HEK293 (cell line): ENCODE data around the gene NDST3.

Source experiments
- CTCF ChIA-PET: fragments of 350-600 bp; formaldehyde crosslinking; extraction: SDS; loops from one replicate; lab custom pipeline; 2021; ENCODE audit warnings: antibody characterized with exemption; lab: Yijun Ruan, JAX
- POLR2A ChIA-PET: fragments of 300-600 bp; formaldehyde crosslinking; extraction: SDS; loops from one replicate; lab custom pipeline; 2020; ENCODE audit warnings: antibody characterized with exemption, inconsistent platforms; lab: Yijun Ruan, JAX
- H3K27ac ChIP-seq: fragments of 200-500 bp; sonication (Bioruptor generic); 2 replicates; pipeline ENCODE4 v1.5.1; 2014; ENCODE audit warnings: low read depth, low read length, control low read depth, inconsistent platforms; ENCODE audit errors: extremely low read depth
- H3K36me3 ChIP-seq, 2 experiments: fragments of 200-500 bp in 1 of 2; sonication (Bioruptor generic) in 1 of 2; 1 replicate in 1 of 2; 2 replicates in 1 of 2; pipeline ENCODE4 v1.5.1; 2014 to 2017; ENCODE audit warnings: inconsistent platforms in 2 of 2, low read length in 2 of 2; ENCODE audit not compliant: control insufficient read depth in 2 of 2, insufficient read depth in 1 of 2
- H3K4me1 ChIP-seq: fragments of 200-500 bp; sonication (Bioruptor generic); 2 replicates; pipeline ENCODE4 v1.5.1; 2014; ENCODE audit warnings: mild to moderate bottlenecking, low read length, inconsistent platforms; ENCODE audit not compliant: control insufficient read depth, insufficient read depth
- H3K4me3 ChIP-seq: 2 replicates; pipeline ENCODE4 v1.5.1; 2011; ENCODE audit warnings: low read depth, mild to moderate bottlenecking, control low read depth, low read length, moderate library complexity
- H3K9me3 ChIP-seq: fragments of 200-500 bp; sonication (Bioruptor generic); 2 replicates; pipeline ENCODE4 v1.5.1; 2014; ENCODE audit warnings: low read depth, low read length, inconsistent platforms; ENCODE audit not compliant: control insufficient read depth, insufficient read depth
- GLIS1 ChIP-seq: fragments of 450-650 bp; formaldehyde crosslinking; IDR thresholded peaks from 2 replicates; pipeline ENCODE4 v1.5.1; 2016; ENCODE audit warnings: missing biosample characterization, missing genetic modification characterization
- HOXC10 ChIP-seq: sonication (generic); formaldehyde crosslinking; IDR thresholded peaks from 2 replicates; pipeline ENCODE4 v1.8.1; 2023; ENCODE audit warnings: mild to moderate bottlenecking, missing genetic modification reagents
- HOXD13 ChIP-seq: sonication (generic); formaldehyde crosslinking; IDR thresholded peaks from 2 replicates; pipeline ENCODE4 v1.8.0; 2022; ENCODE audit warnings: missing genetic modification reagents, borderline replicate concordance
- KLF16 ChIP-seq: fragments of 450-650 bp; formaldehyde crosslinking; IDR thresholded peaks from 2 replicates; pipeline ENCODE4 v1.5.1; 2017; ENCODE audit warnings: missing biosample characterization, missing genetic modification characterization
- SCRT1 ChIP-seq: fragments of 450-650 bp; formaldehyde crosslinking; IDR thresholded peaks from 2 replicates; pipeline ENCODE4 v1.5.1; 2016; ENCODE audit warnings: missing biosample characterization, missing genetic modification characterization, borderline replicate concordance
- SCRT2 ChIP-seq: fragments of 450-650 bp; formaldehyde crosslinking; IDR thresholded peaks from 2 replicates; pipeline ENCODE4 v1.5.1; 2016; ENCODE audit warnings: missing biosample characterization, missing genetic modification characterization
- SETDB1 ChIP-seq: IDR thresholded peaks from one replicate; pipeline ENCODE4 v1.6.1; 2017; ENCODE audit warnings: mild to moderate bottlenecking, low read length, moderate library complexity, mixed read lengths; ENCODE audit not compliant: insufficient read length
- WT1 ChIP-seq: fragments of 450-650 bp; formaldehyde crosslinking; IDR thresholded peaks from 2 replicates; pipeline ENCODE4 v1.5.1; 2016; ENCODE audit warnings: missing biosample characterization, missing genetic modification characterization
- ZBTB1 ChIP-seq: fragments of 450-650 bp; formaldehyde crosslinking; IDR thresholded peaks from 2 replicates; pipeline ENCODE4 v1.5.1; 2016; ENCODE audit warnings: missing biosample characterization, missing genetic modification characterization
- ZBTB17 ChIP-seq: fragments of 450-650 bp; formaldehyde crosslinking; IDR thresholded peaks from 2 replicates; pipeline ENCODE4 v1.5.1; 2016; ENCODE audit warnings: missing biosample characterization, missing genetic modification characterization
- ZBTB20 ChIP-seq: fragments of 450-650 bp; formaldehyde crosslinking; IDR thresholded peaks from 2 replicates; pipeline ENCODE4 v1.5.1; 2016; ENCODE audit warnings: missing biosample characterization, missing genetic modification characterization
- ZBTB8A ChIP-seq: fragments of 450-650 bp; formaldehyde crosslinking; IDR thresholded peaks from 2 replicates; pipeline ENCODE4 v1.5.1; 2016; ENCODE audit warnings: missing biosample characterization, missing genetic modification characterization
- ZFP37 ChIP-seq: fragments of 450-650 bp; formaldehyde crosslinking; IDR thresholded peaks from 2 replicates; pipeline ENCODE4 v1.5.1; 2016; ENCODE audit warnings: missing biosample characterization, missing genetic modification characterization
- ZFP41 ChIP-seq: fragments of 450-650 bp; formaldehyde crosslinking; IDR thresholded peaks from 2 replicates; pipeline ENCODE4 v1.5.1; 2016; ENCODE audit warnings: missing biosample characterization, missing genetic modification characterization, borderline replicate concordance
- ZNF112 ChIP-seq: fragments of 450-650 bp; formaldehyde crosslinking; IDR thresholded peaks from 2 replicates; pipeline ENCODE4 v1.5.0; 2017; ENCODE audit warnings: missing biosample characterization, missing genetic modification characterization
- ZNF138 ChIP-seq: fragments of 450-650 bp; formaldehyde crosslinking; IDR thresholded peaks from 2 replicates; pipeline ENCODE4 v1.5.1; 2016; ENCODE audit warnings: missing biosample characterization, missing genetic modification characterization, borderline replicate concordance
- ZNF146 ChIP-seq: fragments of 450-650 bp; formaldehyde crosslinking; IDR thresholded peaks from 2 replicates; pipeline ENCODE4 v1.5.1; 2016; ENCODE audit warnings: missing biosample characterization, missing genetic modification characterization
- ZNF214 ChIP-seq: fragments of 450-650 bp; formaldehyde crosslinking; IDR thresholded peaks from 2 replicates; pipeline ENCODE4 v1.5.1; 2017; ENCODE audit warnings: missing biosample characterization, mild to moderate bottlenecking, missing genetic modification characterization, borderline replicate concordance
- ZNF335 ChIP-seq: fragments of 450-650 bp; formaldehyde crosslinking; conservative IDR thresholded peaks from 2 replicates; pipeline ENCODE4 v1.5.1; 2016; ENCODE audit warnings: missing biosample characterization, missing genetic modification characterization
- ZNF350 ChIP-seq: fragments of 450-650 bp; formaldehyde crosslinking; IDR thresholded peaks from 2 replicates; pipeline ENCODE4 v1.5.0; 2017; ENCODE audit warnings: missing biosample characterization, mild to moderate bottlenecking, missing genetic modification characterization
- ZNF394 ChIP-seq: fragments of 450-650 bp; formaldehyde crosslinking; IDR thresholded peaks from 2 replicates; pipeline ENCODE4 v1.5.1; 2016; ENCODE audit warnings: missing biosample characterization, missing genetic modification characterization, mild to moderate bottlenecking, moderate library complexity, borderline replicate concordance
- ZNF398 ChIP-seq: fragments of 450-650 bp; formaldehyde crosslinking; IDR thresholded peaks from 2 replicates; pipeline ENCODE4 v1.5.1; 2017; ENCODE audit warnings: missing biosample characterization, missing genetic modification characterization
- ZNF433 ChIP-seq: fragments of 450-650 bp; formaldehyde crosslinking; IDR thresholded peaks from 2 replicates; pipeline ENCODE4 v1.5.1; 2016; ENCODE audit warnings: missing biosample characterization, missing genetic modification characterization, low read depth
- ZNF473 ChIP-seq: fragments of 450-650 bp; formaldehyde crosslinking; IDR thresholded peaks from 2 replicates; pipeline ENCODE4 v1.5.1; 2017; ENCODE audit warnings: missing biosample characterization, missing genetic modification characterization
- ZNF501 ChIP-seq: fragments of 450-650 bp; formaldehyde crosslinking; IDR thresholded peaks from 2 replicates; pipeline ENCODE4 v1.5.1; 2016; ENCODE audit warnings: missing biosample characterization, missing genetic modification characterization
- ZNF510 ChIP-seq: fragments of 450-650 bp; formaldehyde crosslinking; IDR thresholded peaks from 2 replicates; pipeline ENCODE4 v1.5.1; 2018; ENCODE audit warnings: mild to moderate bottlenecking, missing genetic modification characterization, missing biosample characterization; ENCODE audit not compliant: insufficient replicate concordance
- ZNF521 ChIP-seq: fragments of 450-650 bp; formaldehyde crosslinking; IDR thresholded peaks from 2 replicates; pipeline ENCODE4 v1.5.1; 2017; ENCODE audit warnings: missing biosample characterization, mild to moderate bottlenecking, missing genetic modification characterization
- ZNF555 ChIP-seq: fragments of 450-650 bp; formaldehyde crosslinking; conservative IDR thresholded peaks from 2 replicates; pipeline ENCODE4 v1.5.1; 2017; ENCODE audit warnings: missing biosample characterization, mild to moderate bottlenecking, missing genetic modification characterization, inconsistent platforms
- ZNF561 ChIP-seq: fragments of 450-650 bp; IDR thresholded peaks from 2 replicates; pipeline ENCODE4 v1.5.1; 2018; ENCODE audit warnings: missing biosample characterization, missing genetic modification characterization, borderline replicate concordance
- ZNF580 ChIP-seq: fragments of 450-650 bp; formaldehyde crosslinking; IDR thresholded peaks from 2 replicates; pipeline ENCODE4 v1.5.1; 2016; ENCODE audit warnings: missing biosample characterization, missing genetic modification characterization
- ZNF600 ChIP-seq: fragments of 450-650 bp; formaldehyde crosslinking; IDR thresholded peaks from 2 replicates; pipeline ENCODE4 v1.5.1; 2016; ENCODE audit warnings: missing biosample characterization, missing genetic modification characterization
- ZNF623 ChIP-seq: fragments of 450-650 bp; formaldehyde crosslinking; IDR thresholded peaks from 2 replicates; pipeline ENCODE4 v1.5.1; 2016; ENCODE audit warnings: missing biosample characterization, missing genetic modification characterization
- ZNF660 ChIP-seq: fragments of 450-650 bp; IDR thresholded peaks from 2 replicates; pipeline ENCODE4 v1.5.1; 2018; ENCODE audit warnings: missing biosample characterization, mild to moderate bottlenecking, missing genetic modification characterization
- ZNF677 ChIP-seq: fragments of 450-650 bp; IDR thresholded peaks from 2 replicates; pipeline ENCODE4 v1.5.0; 2018; ENCODE audit warnings: missing biosample characterization, mild to moderate bottlenecking, missing genetic modification characterization, moderate library complexity
- ZNF707 ChIP-seq: fragments of 450-650 bp; formaldehyde crosslinking; IDR thresholded peaks from 2 replicates; pipeline ENCODE4 v1.5.1; 2016; ENCODE audit warnings: missing biosample characterization, missing genetic modification characterization
- ZXDB ChIP-seq: fragments of 450-650 bp; formaldehyde crosslinking; IDR thresholded peaks from 2 replicates; pipeline ENCODE4 v1.5.1; 2016; ENCODE audit warnings: missing biosample characterization, missing genetic modification characterization
- TF ChIP-seq, protein P1 (sequence below): fragments of 450-650 bp; formaldehyde crosslinking; IDR thresholded peaks from 2 replicates; pipeline ENCODE4 v1.5.1; 2016; ENCODE audit warnings: missing biosample characterization, missing genetic modification characterization
- TF ChIP-seq, protein P2 (sequence below): fragments of 450-650 bp; formaldehyde crosslinking; IDR thresholded peaks from 2 replicates; pipeline ENCODE4 v1.5.1; 2016; ENCODE audit warnings: missing biosample characterization, missing genetic modification characterization, borderline replicate concordance

NDST3 gene

DNA sequence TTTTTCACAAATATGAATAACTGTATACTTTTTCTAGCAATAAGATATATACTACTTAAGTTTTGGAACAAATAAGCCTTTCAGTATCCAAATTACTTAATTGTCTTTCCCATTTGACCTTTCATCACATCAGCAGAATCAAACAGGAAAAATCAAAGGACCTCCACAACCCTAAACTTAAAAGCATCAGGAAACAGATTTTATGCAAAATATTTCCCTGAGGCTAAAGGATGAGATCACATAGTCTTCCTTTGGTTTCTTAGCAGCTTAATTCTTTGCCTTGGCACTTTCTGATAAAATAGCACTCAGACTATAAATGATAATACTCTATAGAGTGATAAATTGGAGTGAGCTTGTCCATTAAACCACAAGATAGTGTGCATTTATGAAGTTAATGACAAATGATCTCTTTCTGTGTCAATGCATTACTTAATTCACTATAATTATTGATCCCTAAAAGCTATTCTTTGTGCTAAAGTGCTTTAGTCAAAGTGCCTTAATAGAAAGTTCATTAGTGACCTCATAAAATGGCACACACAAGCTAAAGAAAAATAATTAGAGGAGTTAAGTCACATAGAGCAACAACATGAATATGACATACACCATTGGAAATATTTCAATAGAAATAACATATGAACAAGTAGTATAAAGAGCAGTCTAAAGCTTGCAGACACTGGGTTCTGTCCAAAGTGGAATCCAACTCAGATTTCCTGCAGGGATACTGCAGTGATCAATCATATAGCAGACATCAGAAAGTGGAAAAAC, 15.7 kb upstream of the NDST3 start:
- Histone ChIP-seq H3K27ac (no peak overlapping the region), H3K4me3 (no peak overlapping the region), H3K4me1 (no peaks in the 10 kb centered on the region), H3K9me3 (no peaks in the 10 kb centered on the region), H3K36me3 (no peaks in the 10 kb centered on the region)
- TF ChIP-seq ZBTB17 (tag by site-specific recombination): no peak
- TF ChIP-seq ZNF350 (tag by site-specific recombination): no peak
- no peak for TF ChIP-seq ZXDB (tag by site-specific recombination)
- TF ChIP-seq, protein P1, sequence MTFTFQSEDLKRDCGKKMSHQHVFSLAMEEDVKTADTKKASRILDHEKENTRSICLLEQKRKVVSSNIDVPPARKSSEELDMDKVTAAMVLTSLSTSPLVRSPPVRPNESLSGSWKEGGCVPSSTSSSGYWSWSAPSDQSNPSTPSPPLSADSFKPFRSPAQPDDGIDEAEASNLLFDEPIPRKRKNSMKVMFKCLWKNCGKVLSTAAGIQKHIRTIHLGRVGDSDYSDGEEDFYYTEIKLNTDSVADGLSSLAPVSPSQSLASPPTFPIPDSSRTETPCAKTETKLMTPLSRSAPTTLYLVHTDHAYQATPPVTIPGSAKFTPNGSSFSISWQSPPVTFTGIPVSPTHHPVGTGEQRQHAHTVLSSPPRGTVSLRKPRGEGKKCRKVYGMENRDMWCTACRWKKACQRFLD (tag by site-specific recombination): no peak
- no peak for TF ChIP-seq ZNF138
- no peak for TF ChIP-seq GLIS1
- TF ChIP-seq ZNF623 (tag by site-specific recombination): no peak
- no peak for TF ChIP-seq ZNF394
- TF ChIP-seq ZNF677 (tag by site-specific recombination): no peak
- no peak for TF ChIP-seq ZNF473
- TF ChIP-seq ZFP41 (tag by site-specific recombination): no peak
- no peak for TF ChIP-seq ZNF600 (tag by site-specific recombination)
- no peak for TF ChIP-seq WT1 (tag by site-specific recombination)
- ChIA-PET CTCF (no interaction called here), POLR2A (no interaction called here)

GRCh38 chr4:118026806-118027205, 7.5 kb upstream of the NDST3 start:
- no peaks in the 10 kb centered on the region for H3K4me1 ChIP-seq
- CTCF ChIA-PET: interaction anchor here (0.5 kb wide), 1 partner anchor 53 kb away, joined by 3 read pairs; no protein-coding TSS in a partner anchor

DNA sequence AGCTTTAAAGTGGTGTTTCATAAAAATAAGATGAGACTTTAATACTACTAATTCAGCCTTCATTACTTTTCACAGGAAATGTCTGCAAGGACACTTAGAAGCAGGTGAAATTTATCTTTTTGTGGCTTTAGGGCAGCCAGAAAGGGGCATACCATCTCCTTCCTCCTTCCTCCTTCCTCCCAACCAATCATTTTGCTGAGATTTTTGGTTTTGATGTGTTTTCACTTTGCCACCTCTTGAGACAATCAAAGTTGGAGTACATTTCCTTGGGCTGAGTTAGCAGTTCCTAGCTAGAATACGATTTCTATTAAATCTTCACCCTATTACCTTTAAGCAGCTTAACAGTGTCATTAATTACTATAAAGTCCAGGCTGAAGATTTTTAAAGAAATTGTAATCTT, 5.1 kb upstream of the NDST3 start:
- H3K27ac ChIP-seq: no peak overlapping the region
- no peak overlapping the region for H3K4me3 ChIP-seq
- H3K9me3 ChIP-seq: no peaks in the 10 kb centered on the region
- CTCF ChIA-PET: no interaction called here
- POLR2A ChIA-PET: no interaction called here
- TF ChIP-seq ZBTB1 (tag by site-specific recombination) (no peak), ZNF335 (tag by site-specific recombination) (no peak), ZNF707 (tag by site-specific recombination) (no peak), SCRT2 (tag by site-specific recombination) (no peak), HOXD13 (CRISPR knock-in tag) (no peak), ZNF660 (tag by site-specific recombination) (no peak), ZNF398 (tag by site-specific recombination) (no peak), ZBTB20 (tag by site-specific recombination) (no peak), SETDB1 (no peak), ZNF214 (tag by site-specific recombination) (no peak)
- H3K36me3 ChIP-seq: no peaks in the 10 kb centered on the region
- no peaks in the 10 kb centered on the region for H3K4me1 ChIP-seq

More at GRCh38 chr4:118026806-118027205, 7.5 kb upstream of the NDST3 start:
- no peak overlapping the region for H3K4me3 ChIP-seq
- TF ChIP-seq, protein P2, sequence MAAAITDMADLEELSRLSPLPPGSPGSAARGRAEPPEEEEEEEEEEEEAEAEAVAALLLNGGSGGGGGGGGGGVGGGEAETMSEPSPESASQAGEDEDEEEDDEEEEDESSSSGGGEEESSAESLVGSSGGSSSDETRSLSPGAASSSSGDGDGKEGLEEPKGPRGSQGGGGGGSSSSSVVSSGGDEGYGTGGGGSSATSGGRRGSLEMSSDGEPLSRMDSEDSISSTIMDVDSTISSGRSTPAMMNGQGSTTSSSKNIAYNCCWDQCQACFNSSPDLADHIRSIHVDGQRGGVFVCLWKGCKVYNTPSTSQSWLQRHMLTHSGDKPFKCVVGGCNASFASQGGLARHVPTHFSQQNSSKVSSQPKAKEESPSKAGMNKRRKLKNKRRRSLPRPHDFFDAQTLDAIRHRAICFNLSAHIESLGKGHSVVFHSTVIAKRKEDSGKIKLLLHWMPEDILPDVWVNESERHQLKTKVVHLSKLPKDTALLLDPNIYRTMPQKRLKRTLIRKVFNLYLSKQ (tag by site-specific recombination): no peak
- TF ChIP-seq ZBTB20 (tag by site-specific recombination) (no peak), SCRT1 (no peak), ZFP37 (no peak), ZNF561 (tag by site-specific recombination) (no peak), ZNF112 (no peak), ZNF510 (tag by site-specific recombination) (no peak), ZNF580 (no peak), HOXC10 (CRISPR knock-in tag) (no peak), ZBTB8A (no peak), ZNF555 (no peak), ZNF146 (no peak), ZNF521 (tag by site-specific recombination) (no peak), ZNF501 (tag by site-specific recombination) (no peak), KLF16 (tag by site-specific recombination) (no peak), ZNF433 (tag by site-specific recombination) (no peak)
- H3K9me3 ChIP-seq: no peaks in the 10 kb centered on the region
- POLR2A ChIA-PET: no interaction called here
- H3K36me3 ChIP-seq: no peaks in the 10 kb centered on the region
- no peak overlapping the region for H3K27ac ChIP-seq
